Lung microvascular endothelial cell (primary cell): ENCODE measurements around the gene CDC25A. TPM values are rescaled to one million over a fixed set of nuclear protein-coding genes. Genes with fewer than 3 reads are reported as not detected.
"Not testable (repeated sequence)": the region's sequence is repeated elsewhere in the genome, so short reads cannot be mapped to it uniquely, and the experiment has no call there.

Experiments
- DNase-seq, 2 donors: peaks; one replicate each; pipeline versions ENCODE4 v3.0.0 to v3.0.0-alpha.2; 2010; ENCODE audit warnings: low read depth in 2 of 2
- total RNA-seq: library from RNA; depleted of rRNA; stranded (reverse); fragments of >200 nt; gene quantifications from 2 replicates; pipeline ENCODE4 v1.2.1, GENCODE V29; 2014

The CDC25A gene
- 5.0 and 7.0 TPM in 2 replicates for total RNA-seq

DNA sequence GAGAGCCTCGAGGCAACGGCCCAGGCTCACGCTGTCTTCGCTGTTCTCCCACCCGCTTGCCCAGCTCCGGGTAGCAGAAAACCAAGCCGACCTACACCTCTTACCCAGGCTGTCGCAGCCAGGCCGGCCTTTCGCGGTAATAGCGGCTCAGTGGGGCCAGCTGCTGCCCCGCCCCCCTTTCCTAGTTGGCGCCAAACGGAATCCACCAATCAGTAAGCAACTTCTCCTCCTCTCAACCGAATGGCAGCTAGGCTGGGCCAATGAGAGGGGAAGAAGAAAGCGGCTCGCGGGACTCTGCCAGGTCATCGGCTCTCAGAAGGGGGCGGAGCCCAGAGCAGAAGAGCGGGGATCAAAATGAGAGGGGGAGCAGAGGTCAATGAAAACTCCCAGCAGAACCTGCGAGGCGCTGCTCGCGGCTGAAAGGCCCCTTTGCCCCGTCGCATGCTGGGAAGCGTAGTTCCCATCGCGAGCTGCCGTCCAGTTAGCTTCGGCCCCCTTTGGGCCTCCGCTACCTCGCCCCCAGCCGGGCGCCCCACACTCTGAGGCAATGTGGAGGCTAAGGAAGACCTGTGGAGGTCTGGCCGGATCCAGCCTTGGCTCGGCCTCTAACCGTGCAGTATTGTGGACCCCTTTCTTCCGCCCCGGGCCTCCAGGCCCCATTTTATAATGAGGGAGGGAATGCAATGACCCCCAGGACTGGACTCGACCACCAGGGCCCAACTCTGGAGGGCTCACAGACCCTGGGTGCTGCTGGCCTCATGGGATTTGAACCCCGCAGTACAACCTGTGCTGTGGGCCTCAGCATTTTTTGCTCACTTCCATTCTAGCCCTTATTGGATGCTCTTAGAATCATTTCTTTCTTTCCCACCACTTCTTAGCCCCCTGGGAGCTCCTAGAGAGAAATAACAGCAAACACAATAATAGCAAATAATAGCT is at the start of gene CDC25A:
TSS of gene CDC25A (minus strand) at position 152 of the 936 bp plus-strand sequence. CDS start 470 bp downstream, outside the sequence.
- peak; percentile 98 to 99 for DNase-seq

DNA sequence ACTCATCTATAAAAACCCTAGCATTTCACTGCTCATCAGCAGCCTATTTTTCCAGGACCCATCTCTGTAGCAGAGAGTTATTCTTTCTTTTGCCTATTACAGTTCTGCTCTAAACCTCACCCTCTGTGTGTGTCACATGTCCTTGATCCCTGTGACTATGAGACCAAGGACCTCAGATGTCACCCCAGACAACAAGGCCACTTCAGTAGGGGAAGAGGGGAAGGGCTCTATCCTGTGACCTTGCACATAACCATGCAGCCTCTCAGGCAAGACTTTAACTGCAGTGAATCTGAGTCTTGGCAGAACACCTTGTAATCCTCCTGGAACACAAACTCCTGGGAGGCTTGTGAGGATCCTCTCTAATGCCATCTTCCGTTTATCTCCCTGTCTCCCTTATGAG is 48.3 kb upstream of the CDC25A start:
- DNase-seq: no peak

DNA sequence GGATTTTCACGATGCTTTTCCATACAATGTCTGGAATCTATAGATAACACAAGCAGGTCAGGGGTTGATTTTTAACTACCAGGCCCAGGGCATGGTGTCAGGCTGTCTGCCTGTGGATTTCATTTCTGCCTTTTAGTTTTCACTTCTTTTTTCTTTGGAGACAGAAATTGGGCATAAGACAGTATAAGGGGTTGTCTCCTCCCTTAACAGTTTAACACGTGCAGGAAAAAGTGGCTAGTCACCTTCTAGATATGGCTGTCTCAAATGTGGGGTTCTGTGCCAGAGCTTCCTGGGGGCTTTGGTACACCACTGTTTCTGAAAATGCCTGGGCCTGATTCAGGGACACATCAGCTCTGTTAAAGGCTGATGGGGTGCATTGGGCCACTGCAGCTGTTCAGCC is 45.3 kb upstream of the CDC25A start:
- no peak for DNase-seq

GRCh38 chr3:48232734-48233133 is 44.5 kb upstream of the CDC25A start:
- peak; percentile 74 to 79 for DNase-seq

DNA sequence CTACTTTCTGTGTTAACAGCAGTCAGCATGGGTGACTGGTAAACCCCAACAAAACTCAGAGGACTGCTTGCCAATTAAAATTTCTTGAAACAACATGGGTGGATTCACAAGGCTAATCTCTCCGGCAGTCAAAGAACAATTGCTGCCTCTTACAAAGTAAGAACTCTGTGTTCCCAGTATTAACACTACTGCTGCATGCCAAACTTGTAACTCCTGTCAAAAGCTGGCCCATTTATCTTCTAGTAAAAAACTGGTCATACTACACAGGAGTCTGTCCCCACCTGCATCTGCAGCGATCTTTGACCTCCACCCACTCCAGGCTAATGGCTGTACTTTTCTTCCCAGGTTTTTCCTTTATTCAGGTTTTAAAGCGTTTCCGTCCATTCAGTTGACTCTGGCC is 44.0 kb upstream of the CDC25A start:
- no peak for DNase-seq

DNA sequence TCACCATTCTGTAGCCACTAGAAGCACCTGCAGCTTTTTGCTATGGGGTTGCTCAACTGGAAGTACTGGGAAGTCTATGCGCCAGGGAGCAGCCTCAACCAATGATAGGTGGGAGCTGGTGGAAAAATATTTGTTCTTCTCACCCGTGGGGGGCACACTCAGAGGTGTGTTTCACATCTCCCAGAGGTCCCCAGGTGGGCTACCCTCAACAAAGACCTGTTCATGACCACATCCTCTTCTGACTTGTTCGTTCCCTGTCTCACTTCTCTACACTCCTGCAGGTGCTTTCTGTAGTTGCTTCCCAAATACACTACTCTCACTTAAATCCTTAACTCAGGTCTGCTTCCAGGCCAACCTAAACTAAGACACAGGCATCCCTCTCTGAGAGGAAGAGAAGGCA is 38.7 kb upstream of the CDC25A start:
- DNase-seq: no peak

GRCh38 chr3:48225587-48225986 is 37.4 kb upstream of the CDC25A start:
- DNase-seq: no peak

DNA sequence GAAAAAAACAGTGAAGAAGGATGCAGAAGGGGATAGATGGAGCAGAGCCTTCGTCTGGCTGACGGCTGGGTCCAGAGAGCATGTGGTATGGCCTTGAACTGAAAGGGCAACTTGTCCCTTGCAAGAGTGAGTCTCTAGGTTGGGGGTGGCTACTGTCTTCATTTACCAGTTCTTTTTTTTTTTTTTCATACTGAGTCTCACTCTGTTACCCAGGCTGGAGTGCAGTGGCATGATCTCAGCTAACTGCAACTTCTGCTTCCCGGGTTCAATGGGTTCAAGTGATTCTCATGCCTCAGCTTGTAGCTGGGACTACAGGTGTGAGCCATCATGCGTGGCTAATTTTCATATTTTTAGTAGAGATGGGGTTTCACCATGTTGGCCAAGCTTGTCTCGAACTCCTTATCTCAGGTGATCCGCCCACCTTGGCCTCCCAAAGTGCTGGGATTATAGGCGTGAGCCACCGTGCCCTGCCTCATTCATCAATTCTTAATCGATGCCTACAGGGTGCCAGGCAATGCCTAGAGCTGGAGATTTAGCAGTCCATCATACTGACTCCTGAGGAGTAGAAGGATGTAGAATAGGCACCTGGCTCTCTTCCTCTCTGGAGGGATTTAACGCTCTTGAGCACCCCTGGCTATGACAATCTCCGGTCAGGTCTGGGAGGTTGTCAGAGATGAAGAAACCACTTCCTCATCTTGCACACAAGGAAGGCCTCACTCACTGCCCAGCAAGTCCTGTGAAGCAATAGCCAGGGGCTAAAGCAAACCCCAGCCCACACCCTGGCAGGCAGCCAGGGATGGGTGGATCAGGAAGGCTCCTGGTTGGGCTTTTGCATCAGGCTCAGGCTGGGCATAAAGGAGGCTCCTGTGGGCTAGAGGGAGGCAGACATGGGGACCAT is 34.6 kb upstream of the CDC25A start, which contains the start of gene CAMP:
TSS of gene CAMP (plus strand) at position 880 of the 898 bp plus-strand sequence. CDS start at position 897, 17 bp downstream.
- DNase-seq: peak in 1 of 2 donors; percentile 10

- DNase-seq: no peak
Measured at GRCh38 chr3:48220746-48221145, 32.5 kb upstream of the CDC25A start.

DNA sequence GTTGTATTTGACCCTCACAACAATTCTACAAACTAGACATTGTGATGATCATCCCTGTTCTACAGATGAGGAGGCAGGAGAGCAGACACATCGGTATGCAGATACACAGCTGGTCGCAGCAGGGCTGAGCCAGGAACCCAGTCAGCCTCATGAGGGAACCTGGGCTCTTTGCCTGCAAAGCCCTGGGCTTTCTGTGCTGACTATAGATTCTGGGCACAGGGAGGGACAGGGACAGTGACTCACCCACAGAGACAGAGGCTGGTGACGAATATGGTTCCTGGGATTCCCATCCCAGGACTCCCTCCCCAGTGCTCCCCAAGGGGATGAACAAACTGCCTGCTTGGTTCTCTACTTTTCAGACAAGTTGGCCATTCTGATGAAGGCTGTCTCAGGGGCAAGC is 31.3 kb upstream of the CDC25A start:
- DNase-seq: no peak

DNA sequence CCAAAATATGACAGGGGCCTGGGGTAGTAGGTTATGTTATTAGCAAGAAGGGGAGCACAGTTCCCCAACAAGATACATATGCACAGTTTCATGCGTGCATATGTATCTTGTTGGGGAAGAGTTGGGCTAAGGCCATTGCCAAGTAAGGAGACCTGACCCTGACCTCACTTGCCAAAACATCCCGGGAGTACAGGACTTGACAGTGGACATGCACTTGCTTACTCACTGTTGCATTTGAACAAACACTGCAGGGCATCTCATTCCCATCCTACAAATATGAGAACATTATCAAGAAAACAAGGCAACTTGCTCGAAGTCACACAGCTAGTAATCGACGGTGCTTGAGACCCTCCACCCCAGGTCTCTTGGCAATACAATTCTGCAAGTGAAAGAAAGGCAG is 30.3 kb upstream of the CDC25A start:
- no peak for DNase-seq

GRCh38 chr3:48217449-48217848 is 29.2 kb upstream of the CDC25A start:
- no peak for DNase-seq

GRCh38 chr3:48215876-48216275 is 27.7 kb upstream of the CDC25A start:
- DNase-seq: no peak

DNA sequence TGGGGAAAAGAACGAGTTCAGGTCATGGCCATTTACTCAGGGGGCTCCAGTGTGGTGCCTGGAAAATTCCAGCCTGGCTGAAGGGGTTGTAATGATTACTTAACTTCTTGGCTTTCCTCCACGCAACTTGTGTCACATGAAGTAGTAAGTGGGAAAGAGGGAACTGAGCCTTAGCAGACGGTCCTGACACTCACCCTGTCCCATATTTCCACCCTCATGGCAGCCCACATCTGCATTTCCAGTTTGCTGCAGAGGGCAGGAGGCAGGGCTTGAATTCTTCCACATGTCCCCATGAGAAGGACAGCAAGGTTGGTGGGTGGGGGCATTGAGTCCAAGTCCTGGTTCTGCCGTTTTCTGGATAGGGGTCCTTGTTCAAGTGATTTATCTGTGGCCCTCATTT is 27.2 kb upstream of the CDC25A start:
- DNase-seq: no peak

- no peak for DNase-seq
Measured at GRCh38 chr3:48215019-48215418, 26.8 kb upstream of the CDC25A start.

- no peak for DNase-seq
Measured at GRCh38 chr3:48214225-48214624, 26.0 kb upstream of the CDC25A start.

- not testable (repeated sequence) for DNase-seq
Measured at GRCh38 chr3:48211776-48212175, 23.6 kb upstream of the CDC25A start.

- not testable (repeated sequence) for DNase-seq
Measured at GRCh38 chr3:48210534-48210933, 22.3 kb upstream of the CDC25A start.

GRCh38 chr3:48209445-48209844 is 21.2 kb upstream of the CDC25A start:
- DNase-seq: no peak

DNA sequence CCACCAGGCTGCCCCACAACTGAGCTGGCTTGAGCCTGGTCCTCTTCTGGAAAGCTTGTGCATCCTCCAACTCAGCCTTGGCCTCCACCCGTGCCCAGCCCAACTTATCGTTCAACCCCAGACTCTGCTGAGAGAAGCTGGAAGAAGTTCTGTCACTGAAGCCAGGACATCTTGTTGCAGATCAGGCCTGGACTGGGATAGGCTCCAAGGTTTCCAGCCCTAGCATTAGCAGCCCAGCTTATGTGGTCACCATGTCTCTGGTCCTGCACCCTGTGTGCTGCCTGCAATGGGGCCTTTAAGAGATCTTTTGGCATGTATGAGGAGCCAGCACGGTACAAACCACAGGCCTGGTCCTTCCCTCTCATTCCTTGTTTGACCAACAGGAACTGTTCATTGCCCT is 19.9 kb upstream of the CDC25A start:
- DNase-seq: no peak

- no peak for DNase-seq
Measured at GRCh38 chr3:48202632-48203031, 14.4 kb upstream of the CDC25A start.

- DNase-seq: no peak
Measured at GRCh38 chr3:48199117-48199516, 10.9 kb upstream of the CDC25A start.
